HepG2 (cell line): ENCODE measurements around the gene SH3PXD2A. TPM values are rescaled to one million over a fixed set of nuclear protein-coding genes. Genes with fewer than 3 reads are reported as not detected.

Experiments
- ATAC-seq: fragments of 200-7000 bp; cut with Tn5 transposase; 3 replicates; pipeline ENCODE4 v1.9.1; 2020; ENCODE audit warnings: mild to moderate bottlenecking, moderate library complexity
- BruUV-seq: library from RNA; stranded (reverse); fragments of 400-500 nt; replicated peaks from 2 replicates; lab custom pipeline; 2021; lab: Mats Ljungman, UMichigan
- CTCF ChIA-PET: fragments of 300-600 bp; formaldehyde crosslinking; extraction: SDS; loops from one replicate; lab custom pipeline; 2021; ENCODE audit warnings: low total read pairs, inconsistent platforms, low intra/inter-chr PET ratio; lab: Yijun Ruan, JAX
- POLR2A ChIA-PET: fragments of 350-600 bp; sonication (Branson Sonifier 250); formaldehyde crosslinking; loops from one replicate; lab custom pipeline; 2020; ENCODE audit warnings: antibody characterized with exemption, inconsistent platforms; lab: Yijun Ruan, JAX
- DNase-seq: peaks from one replicate; pipeline ENCODE4 v3.0.0-alpha.2; 2015; ENCODE audit warnings: low spot score
- FAIRE-seq: peaks from 3 replicates; lab custom pipeline; 2011; peaks lifted over from hg19 to GRCh38; lab: Jason Lieb, UNC
- H2AFZ ChIP-seq: one replicate; pipeline ENCODE4 v1.6.1; 2011; ENCODE audit warnings: low read length, inconsistent platforms
- H3K27ac ChIP-seq: fragments of 300-600 bp; 3 replicates; pipeline ENCODE4 v1.8.0; 2011; ENCODE audit warnings: mixed run types, mild to moderate bottlenecking, mixed read lengths, low read length, inconsistent platforms; ENCODE audit not compliant: insufficient read depth; ENCODE audit errors: extremely low read length
- H3K27me3 ChIP-seq, 2 experiments: fragments of 200-600 bp in 1 of 2; 2 replicates in 1 of 2; 3 replicates in 1 of 2; pipeline versions ENCODE4 v1.6.0 to v1.8.0; 2011; ENCODE audit warnings: low read length in 2 of 2, mild to moderate bottlenecking in 2 of 2, moderate library complexity in 2 of 2, inconsistent platforms in 1 of 2; ENCODE audit not compliant: insufficient read depth in 2 of 2, control insufficient read depth in 1 of 2
- H3K36me3 ChIP-seq, 2 experiments: fragments of 200-600 bp in 1 of 2; replicated peaks in 1 of 2; 2 replicates in 1 of 2; 3 replicates in 1 of 2; pipeline versions ENCODE4 v1.5.1 to v1.8.0; 2011; ENCODE audit warnings: low read length in 2 of 2, inconsistent platforms in 1 of 2; ENCODE audit not compliant: insufficient read depth in 2 of 2, control insufficient read depth in 1 of 2
- H3K4me1 ChIP-seq: 2 replicates; pipeline ENCODE4 v1.5.1; 2012; ENCODE audit warnings: low read length, inconsistent platforms; ENCODE audit not compliant: insufficient read depth
- H3K4me2 ChIP-seq: 2 replicates; pipeline ENCODE4 v1.6.0; 2011; ENCODE audit warnings: low read depth, low read length, inconsistent platforms
- H3K4me3 ChIP-seq, 3 experiments: fragments of 200-600 bp in 1 of 3; sonication (generic), shearing (Covaris generic) in 1 of 3; replicated peaks in 1 of 3; 2 replicates each; pipeline ENCODE4 v1.5.1; 2011 to 2016; ENCODE audit warnings: low read length in 3 of 3, inconsistent platforms in 2 of 3, low read depth in 2 of 3, mild to moderate bottlenecking in 2 of 3, control low read depth in 1 of 3, mixed read lengths in 1 of 3; ENCODE audit not compliant: insufficient read depth in 1 of 3
- H3K79me2 ChIP-seq: one replicate; pipeline ENCODE4 v1.6.1; 2011; ENCODE audit warnings: low read length, inconsistent platforms; ENCODE audit not compliant: insufficient read depth
- H3K9ac ChIP-seq: 2 replicates; pipeline ENCODE4 v1.6.0; 2011; ENCODE audit warnings: mild to moderate bottlenecking, low read depth, low read length, inconsistent platforms; ENCODE audit not compliant: insufficient read depth
- H3K9me3 ChIP-seq: 2 replicates; pipeline ENCODE4 v1.5.1; 2012; ENCODE audit warnings: mild to moderate bottlenecking, low read length
- H4K20me1 ChIP-seq: 2 replicates; pipeline ENCODE4 v1.6.0; 2011; ENCODE audit warnings: inconsistent platforms, mild to moderate bottlenecking, low read length, moderate library complexity; ENCODE audit not compliant: insufficient read depth
- ADNP ChIP-seq: sonication (generic); formaldehyde crosslinking; IDR thresholded peaks from 2 replicates; pipeline ENCODE4 v1.4.0; 2020; ENCODE audit warnings: missing genetic modification reagents
- CEBPZ ChIP-seq: IDR thresholded peaks from 2 replicates; pipeline ENCODE4 v1.6.1; 2012; ENCODE audit warnings: low read length, improper control_type of control experiment
- FOXK2 ChIP-seq: fragments of 450-650 bp; IDR thresholded peaks from 2 replicates; pipeline ENCODE4 v1.6.1; 2016
- HNRNPH1 ChIP-seq: fragments of 200-400 bp; formaldehyde crosslinking; optimal IDR thresholded peaks from 2 replicates; pipeline ENCODE3; 2017; ENCODE audit warnings: mild to moderate bottlenecking, low read depth, low read length
- NAIF1 ChIP-seq: sonication (generic); formaldehyde crosslinking; IDR thresholded peaks from 2 replicates; pipeline ENCODE4 v1.5.0; 2020; ENCODE audit warnings: mild to moderate bottlenecking, missing genetic modification reagents, borderline replicate concordance
- RNF2 ChIP-seq: fragments of 450-650 bp; conservative IDR thresholded peaks from 2 replicates; pipeline ENCODE4 v1.6.1; 2016; ENCODE audit warnings: low read depth
- TAF1 ChIP-seq: sonication (generic); formaldehyde crosslinking; IDR thresholded peaks from 2 replicates; pipeline ENCODE4 v1.4.0; 2020; ENCODE audit warnings: missing genetic modification reagents
- TFAP4 ChIP-seq: sonication (generic); IDR thresholded peaks from 2 replicates; pipeline ENCODE4 v1.6.1; 2016; ENCODE audit warnings: low read depth, borderline replicate concordance
- TP53 ChIP-seq: sonication (generic); formaldehyde crosslinking; conservative IDR thresholded peaks from 2 replicates; pipeline ENCODE4 v1.4.0; 2020; ENCODE audit warnings: missing genetic modification reagents
- YEATS4 ChIP-seq: sonication (generic); formaldehyde crosslinking; IDR thresholded peaks from 2 replicates; pipeline ENCODE4 v1.4.0; 2020; ENCODE audit warnings: missing genetic modification reagents, borderline replicate concordance
- ZFP90 ChIP-seq: sonication (generic); formaldehyde crosslinking; IDR thresholded peaks from 2 replicates; pipeline ENCODE4 v1.8.0; 2022; ENCODE audit warnings: missing genetic modification reagents, mild to moderate bottlenecking, inconsistent platforms, borderline replicate concordance
- ZNF205 ChIP-seq: IDR thresholded peaks from 2 replicates; pipeline ENCODE4 v1.6.1; 2018; ENCODE audit warnings: missing biosample characterization, missing genetic modification reagents
- ZNF276 ChIP-seq: sonication (generic); formaldehyde crosslinking; IDR thresholded peaks from 2 replicates; pipeline ENCODE4 v1.4.0; 2020; ENCODE audit warnings: mild to moderate bottlenecking, low read depth, missing genetic modification reagents
- ZNF280D ChIP-seq: sonication (generic); formaldehyde crosslinking; IDR thresholded peaks from 2 replicates; pipeline ENCODE4 v1.5.1; 2020; ENCODE audit warnings: mild to moderate bottlenecking, missing genetic modification reagents
- ZNF550 ChIP-seq: sonication (generic); formaldehyde crosslinking; IDR thresholded peaks from 2 replicates; pipeline ENCODE4 v1.4.0; 2020; ENCODE audit warnings: mild to moderate bottlenecking, missing genetic modification reagents, borderline replicate concordance
- ZNF746 ChIP-seq: sonication (generic); formaldehyde crosslinking; IDR thresholded peaks from 2 replicates; pipeline ENCODE4 v1.8.0; 2022; ENCODE audit warnings: mild to moderate bottlenecking, missing genetic modification reagents
- ZSCAN9 ChIP-seq: IDR thresholded peaks from 2 replicates; pipeline ENCODE4 v1.6.1; 2016; ENCODE audit warnings: borderline replicate concordance
- WGBS: methylation state at CpG from one replicate; pipeline ENCODE4 v1.1.6; 2017; ENCODE audit warnings: low lambda C conversion rate; 5-methylcytosine and 5-hydroxymethylcytosine counted together
- in situ Hi-C: cut with HindIII; loops from 2 replicates; pipeline ENCODE4 v1.10.0; 2017; ENCODE audit warnings: low pct_unique_long_range_greater_than_20kb; ENCODE audit not compliant: extremely low pct_ligation_motif_present
- intact Hi-C: fragments of 100-400 bp; cut with micrococcal nuclease; formaldehyde crosslinking; loops from one replicate; pipeline ENCODE4 v1.10.0; 2022; ENCODE audit not compliant: unreplicated experiment
- polyA plus RNA-seq, 8 experiments: library from polyadenylated mRNA; depleted of rRNA in 3 of 8; stranded (reverse) in 7 of 8; unstranded in 1 of 8; fragments of >200 nt; fragmentation: Illumina TruSeq in 4 of 8; extraction: Trizol in 4 of 8; gene quantifications; 2 replicates each; pipeline versions ENCODE4 v1.2.1 to v1.2.3, GENCODE V29; 2011 to 2016; ENCODE audit warnings: low read depth in 4 of 8, missing spikeins in 1 of 8, mixed read lengths in 1 of 8; ENCODE audit not compliant: insufficient read depth in 1 of 8
- total RNA-seq, 5 experiments: library from RNA; depleted of rRNA; stranded (reverse); fragments of >200 nt; fragmentation: Illumina TruSeq; extraction: Trizol; gene quantifications; 2 replicates each; pipeline ENCODE4 v1.2.3, GENCODE V29; 2016; ENCODE audit warnings: low read depth in 1 of 5

Gene SH3PXD2A
- total and polyA plus RNA-seq, 2 of the 13 experiments (the other 11 are each of a cell fraction or from before 2014, with no cell fraction given), result 11.1 to 11.3 TPM

- POLR2A ChIA-PET, result no interaction called here
- Histone ChIP-seq H3K4me3 (no peak overlapping the region), H4K20me1 (no peaks in the 10 kb centered on the region), H3K9ac (no peak overlapping the region), H3K27ac (no peak overlapping the region), H2AFZ (no peak overlapping the region), H3K4me1 (peaks cover 15% of the 10 kb centered on the region), H3K9me3 (no peaks in the 10 kb centered on the region), H3K79me2 (no peaks in the 10 kb centered on the region), H3K36me3 (peaks cover 7 to 32% of the 10 kb centered on the region in 2 experiments; a peak in 3 of 5 replicates), H3K4me2 (no peak overlapping the region), H3K27me3 (no peaks in the 10 kb centered on the region; a peak in 1 of 5 replicates)
- CTCF ChIA-PET, result no interaction called here
- no TSS peak for BruUV-seq
- in situ Hi-C loops (no loop called here), intact Hi-C loops (no loop called here)
- FAIRE-seq (no peak), DNase-seq (no peak), ATAC-seq (no peak)
- 76% methylated on average over 4 of the region's 4 CpGs for WGBS
- TF ChIP-seq ZNF276 (CRISPR knock-in tag) (no peak), ZNF746 (CRISPR knock-in tag) (no peak), NAIF1 (CRISPR knock-in tag) (no peak), ZNF550 (CRISPR knock-in tag) (no peak), ZNF280D (CRISPR knock-in tag) (no peak), HNRNPH1 (no peak), RNF2 (no peak), TP53 (CRISPR knock-in tag) (no peak), FOXK2 (no peak), TFAP4 (no peak), ZSCAN9 (CRISPR knock-in tag) (no peak), CEBPZ (no peak), ADNP (CRISPR knock-in tag) (no peak), YEATS4 (CRISPR knock-in tag) (no peak), TAF1 (CRISPR knock-in tag) (no peak), ZNF205 (CRISPR knock-in tag) (no peak), ZFP90 (CRISPR knock-in tag) (no peak)
These were observed 39.1 kb upstream of the SH3PXD2A start for GRCh38 chr10:103894441-103894864.
